Measurements from ENCODE around the gene ACSF3. TPM values are rescaled to one million over a fixed set of nuclear protein-coding genes. Genes with fewer than 3 reads are reported as not detected.
A peak's percentile ranks its signal among the peaks of the same experiment; 100 is the strongest.

The ACSF3 gene
- total RNA-seq, 2 experiments from 2014 or later: 112 to 143 TPM

- intact Hi-C loops (cut with micrococcal nuclease; ENCODE audit: unreplicated experiment): no loop called here
- peaks cover 18% of the 10 kb centered on the region for H3K4me1 ChIP-seq (ENCODE audit: insufficient read depth, low read length, poor library complexity, severe bottlenecking)
- no peaks in the 10 kb centered on the region for H3K79me2 ChIP-seq (ENCODE audit: insufficient read depth, low read depth, low read length)
- H3K36me3 ChIP-seq (ENCODE audit: insufficient read depth, low read length): peaks cover 74% of the 10 kb centered on the region
- H4K20me1 ChIP-seq (ENCODE audit: insufficient read depth, low read length): no peaks in the 10 kb centered on the region
- H3K4me2 ChIP-seq (ENCODE audit: low read length): no peak overlapping the region
- no peak overlapping the region for H2AFZ ChIP-seq (ENCODE audit: low read length)
- BruUV-seq (replicated peaks): no TSS peak
- no peak for TF ChIP-seq EZH2phosphoT487 (IDR thresholded peaks at IDR 0.05; ENCODE audit: borderline replicate concordance, low read depth, low read length)
- TF ChIP-seq CTCF (conservative IDR thresholded peaks at IDR 0.05; ENCODE audit: low read length): no peak
- ChIA-PET CTCF (ENCODE audit: unreplicated experiment) (no interaction called here), POLR2A (no interaction called here)
- H3K4me3 ChIP-seq (ENCODE audit: low read depth, low read length, poor library complexity, severe bottlenecking): no peak overlapping the region
- H3K27ac ChIP-seq (ENCODE audit: low read depth, low read length, poor library complexity, severe bottlenecking): no peak overlapping the region
- DNase-seq (ENCODE audit: low spot score): no peak
- peaks cover 11% of the 10 kb centered on the region; the same call in 1 of the 2 replicates for H3K9me3 ChIP-seq (ENCODE audit: low read length)
- no peaks in the 10 kb centered on the region for H3K9me2 ChIP-seq (ENCODE audit: insufficient read depth, low read length)
These were observed 56.6 kb downstream of the ACSF3 start for GRCh38 chr16:89150090-89150835.

GRCh38 chr16:89150981-89151380, 57.3 kb downstream of the ACSF3 start:
- TSS peak; percentile 48 for BruUV-seq (replicated peaks)
- ChIA-PET CTCF (ENCODE audit: unreplicated experiment) (no interaction called here), POLR2A (no interaction called here)
- H3K9me3 ChIP-seq (ENCODE audit: low read length): peaks cover 11% of the 10 kb centered on the region; the same call in 1 of the 2 replicates
- TF ChIP-seq CTCF (conservative IDR thresholded peaks at IDR 0.05; ENCODE audit: low read length) (no peak), EZH2phosphoT487 (IDR thresholded peaks at IDR 0.05; ENCODE audit: borderline replicate concordance, low read depth, low read length) (no peak)
- peaks cover 67% of the 10 kb centered on the region for H3K36me3 ChIP-seq (ENCODE audit: insufficient read depth, low read length)
- H3K4me3 ChIP-seq (ENCODE audit: low read depth, low read length, poor library complexity, severe bottlenecking): no peak overlapping the region
- H3K27ac ChIP-seq (ENCODE audit: low read depth, low read length, poor library complexity, severe bottlenecking): no peak overlapping the region
- no peaks in the 10 kb centered on the region for H4K20me1 ChIP-seq (ENCODE audit: insufficient read depth, low read length)
- peaks cover 21% of the 10 kb centered on the region for H3K4me1 ChIP-seq (ENCODE audit: insufficient read depth, low read length, poor library complexity, severe bottlenecking)
- intact Hi-C loops (cut with micrococcal nuclease; ENCODE audit: unreplicated experiment): no loop called here
- H3K4me2 ChIP-seq (ENCODE audit: low read length): no peak overlapping the region
- no peaks in the 10 kb centered on the region for H3K79me2 ChIP-seq (ENCODE audit: insufficient read depth, low read depth, low read length)
- no peak overlapping the region for H2AFZ ChIP-seq (ENCODE audit: low read length)
- DNase-seq (ENCODE audit: low spot score): no peak
- H3K9me2 ChIP-seq (ENCODE audit: insufficient read depth, low read length): no peaks in the 10 kb centered on the region
